GM19023 (cell line): Measurements from ENCODE around the gene PRPSAP2.

ENCODE experiments used
- ATAC-seq: cut with Tn5 transposase; IDR thresholded peaks from one replicate; pipeline ENCODE4 v1.9.1; 2021; ENCODE audit warnings: mild to moderate bottlenecking, moderate library complexity; ENCODE audit not compliant: unreplicated experiment

PRPSAP2 gene

GRCh38 chr17:18977646-18978045, 119.7 kb downstream of the PRPSAP2 start:
- no peak for ATAC-seq

GRCh38 chr17:18978050-18978449, 120.1 kb downstream of the PRPSAP2 start:
- ATAC-seq: no peak

GRCh38 chr17:18978655-18979054, 120.7 kb downstream of the PRPSAP2 start:
- no peak for ATAC-seq
